ENCODE results near the gene FRYL. TPM values are rescaled to one million over a fixed set of nuclear protein-coding genes. Genes with fewer than 3 reads are reported as not detected.

FRYL gene
- total RNA-seq, 2 experiments from 2014 or later, result 85.4 to 88.5 TPM

- BruUV-seq (replicated peaks), result no TSS peak
- no peaks in the 10 kb centered on the region for H3K9me2 ChIP-seq (ENCODE audit: insufficient read depth, low read length)
- POLR2A ChIA-PET, result interaction anchor here (0.7 kb wide), 1 partner anchor 102 kb away, joined by 4 read pairs; no protein-coding TSS in a partner anchor
Measured at GRCh38 chr4:48450740-48451139, 329.3 kb downstream of the FRYL start.

GRCh38 chr4:48449151-48449550 lies 330.9 kb downstream of the FRYL start:
- Histone ChIP-seq H3K9me2 (ENCODE audit: insufficient read depth, low read length) (no peaks in the 10 kb centered on the region), H2AFZ (ENCODE audit: low read length) (no peak overlapping the region), H3K9me3 (ENCODE audit: low read length) (no peaks in the 10 kb centered on the region), H3K4me1 (ENCODE audit: insufficient read depth, low read length, poor library complexity, severe bottlenecking) (no peaks in the 10 kb centered on the region), H3K27ac (ENCODE audit: low read depth, low read length, poor library complexity, severe bottlenecking) (no peak overlapping the region), H3K36me3 (ENCODE audit: insufficient read depth, low read length) (no peaks in the 10 kb centered on the region), H3K79me2 (ENCODE audit: insufficient read depth, low read depth, low read length) (no peaks in the 10 kb centered on the region), H4K20me1 (ENCODE audit: insufficient read depth, low read length) (no peaks in the 10 kb centered on the region), H3K4me2 (ENCODE audit: low read length) (no peak overlapping the region), H3K4me3 (ENCODE audit: low read depth, low read length, poor library complexity, severe bottlenecking) (no peak overlapping the region)
- ChIA-PET POLR2A (no interaction called here), CTCF (ENCODE audit: unreplicated experiment) (no interaction called here)
- no TSS peak for BruUV-seq (replicated peaks)
- intact Hi-C loops (cut with micrococcal nuclease; ENCODE audit: unreplicated experiment), result loop anchor here (10.0 kb wide), 1 partner anchor 96 kb away; no protein-coding TSS in a partner anchor
- no peak for DNase-seq (ENCODE audit: low spot score)
- TF ChIP-seq CTCF (conservative IDR thresholded peaks at IDR 0.05; ENCODE audit: low read length) (no peak), EZH2phosphoT487 (IDR thresholded peaks at IDR 0.05; ENCODE audit: borderline replicate concordance, low read depth, low read length) (no peak)

More at GRCh38 chr4:48450740-48451139, 329.3 kb downstream of the FRYL start:
- H3K36me3 ChIP-seq (ENCODE audit: insufficient read depth, low read length), result no peaks in the 10 kb centered on the region
- no peak overlapping the region for H3K27ac ChIP-seq (ENCODE audit: low read depth, low read length, poor library complexity, severe bottlenecking)
- CTCF ChIA-PET (ENCODE audit: unreplicated experiment), result no interaction called here
- H3K9me3 ChIP-seq (ENCODE audit: low read length), result no peaks in the 10 kb centered on the region
- H3K4me3 ChIP-seq (ENCODE audit: low read depth, low read length, poor library complexity, severe bottlenecking), result no peak overlapping the region
- no peak overlapping the region for H3K4me2 ChIP-seq (ENCODE audit: low read length)
- no peaks in the 10 kb centered on the region for H3K4me1 ChIP-seq (ENCODE audit: insufficient read depth, low read length, poor library complexity, severe bottlenecking)
- no peak overlapping the region for H2AFZ ChIP-seq (ENCODE audit: low read length)
- TF ChIP-seq CTCF (conservative IDR thresholded peaks at IDR 0.05; ENCODE audit: low read length) (no peak), EZH2phosphoT487 (IDR thresholded peaks at IDR 0.05; ENCODE audit: borderline replicate concordance, low read depth, low read length) (no peak)
- DNase-seq (ENCODE audit: low spot score), result no peak
- H3K79me2 ChIP-seq (ENCODE audit: insufficient read depth, low read depth, low read length), result no peaks in the 10 kb centered on the region
- no peaks in the 10 kb centered on the region for H4K20me1 ChIP-seq (ENCODE audit: insufficient read depth, low read length)
- intact Hi-C loops (cut with micrococcal nuclease; ENCODE audit: unreplicated experiment), result no loop called here

Small RNAs within 50 kb of the gene (small RNA-seq; reads per million reads assigned to genes)
- gene RNU5E-3P, result 34.0 reads per million, percentile 98 among the genes with 10 or more reads in this experiment

Other genes with a start within 250 kb of the FRYL start
- 50.4 and 76.1 TPM in 2 replicates for gene OCIAD1, start 50.8 kb upstream of the FRYL start, total RNA-seq (2014; rRNA removed; shearing (Covaris generic))
- 136 and 143 TPM in 2 replicates for gene OCIAD1, start 50.8 kb upstream of the FRYL start, total RNA-seq (2022)
- gene OCIAD2, start 126.5 kb upstream of the FRYL start, total RNA-seq (2014; rRNA removed; shearing (Covaris generic)), result 102 and 125 TPM in 2 replicates
- gene OCIAD2, start 126.5 kb upstream of the FRYL start, total RNA-seq (2022), result 65.9 and 76.1 TPM in 2 replicates
- not detected in 2 replicates for gene CWH43, start 206.0 kb upstream of the FRYL start, total RNA-seq (2014; rRNA removed; shearing (Covaris generic))
- not detected in 2 replicates for gene CWH43, start 206.0 kb upstream of the FRYL start, total RNA-seq (2022)

All from OCI-LY7 (cell line).